GM12878 (cell line): ENCODE results near the gene GPC2. TPM values are rescaled to one million over a fixed set of nuclear protein-coding genes. Genes with fewer than 3 reads are reported as not detected.
"Not testable (repeated sequence)": the region's sequence is repeated elsewhere in the genome, so short reads cannot be mapped to it uniquely, and the experiment has no call there.

Experiments
- ATAC-seq: fragments of 200-7000 bp; cut with Tn5 transposase; 3 replicates; pipeline ENCODE4 v1.9.1; 2020; ENCODE audit warnings: mild to moderate bottlenecking, moderate library complexity
- BruUV-seq: library from RNA; stranded (reverse); fragments of 400-500 nt; replicated peaks from 2 replicates; lab custom pipeline; 2021; lab: Mats Ljungman, UMichigan
- CTCF ChIA-PET: fragments of 300-600 bp; sonication (Branson Sonifier 250); formaldehyde crosslinking; extraction: SDS; loops from one replicate; lab custom pipeline; 2021; ENCODE audit warnings: inconsistent platforms; lab: Yijun Ruan, JAX
- POLR2A ChIA-PET: fragments of 350-600 bp; formaldehyde crosslinking; extraction: SDS; loops from one replicate; lab custom pipeline; 2021; ENCODE audit warnings: inconsistent platforms; lab: Charles Lee
- RAD21 ChIA-PET: fragments of 300-600 bp; sonication (Branson Sonifier 250); formaldehyde crosslinking; loops from one replicate; lab custom pipeline; 2023; ENCODE audit warnings: antibody characterized with exemption; ENCODE audit not compliant: unreplicated experiment; lab: Charles Lee
- SMC1A ChIA-PET: fragments of 300-600 bp; sonication (Branson Sonifier 250); formaldehyde crosslinking; loops from one replicate; lab custom pipeline; 2023; ENCODE audit not compliant: unreplicated experiment, uncharacterized antibody; lab: Charles Lee
- DNase-seq: peaks from one replicate; pipeline ENCODE4 v3.0.0-alpha.2; 2011; ENCODE audit warnings: low read depth, low spot score
- FAIRE-seq: peaks from 3 replicates; lab custom pipeline; 2011; peaks lifted over from hg19 to GRCh38; lab: Jason Lieb, UNC
- H2AFZ ChIP-seq: 2 replicates; pipeline ENCODE4 v1.6.0; 2011; ENCODE audit warnings: low read depth, low read length, control low read depth; ENCODE audit not compliant: control insufficient read depth
- H3K27ac ChIP-seq: 2 replicates; pipeline ENCODE4 v1.5.1; 2011; ENCODE audit warnings: control low read depth; ENCODE audit not compliant: control insufficient read depth, insufficient read depth
- H3K27me3 ChIP-seq, 2 experiments: replicated peaks in 1 of 2; 2 replicates each; pipeline versions ENCODE4 v1.6.0 to v1.6.1; 2011; ENCODE audit warnings: low read length in 1 of 2; ENCODE audit not compliant: control insufficient read depth in 2 of 2, insufficient read depth in 2 of 2
- H3K36me3 ChIP-seq, 2 experiments: 2 replicates each; pipeline ENCODE4 v1.5.1; 2011; ENCODE audit warnings: low read length in 1 of 2; ENCODE audit not compliant: control insufficient read depth in 2 of 2, insufficient read depth in 2 of 2
- H3K4me1 ChIP-seq: 2 replicates; pipeline ENCODE4 v1.6.1; 2011; ENCODE audit warnings: mild to moderate bottlenecking, low read length, moderate library complexity, mixed read lengths; ENCODE audit not compliant: control insufficient read depth, insufficient read depth
- H3K4me2 ChIP-seq: 2 replicates; pipeline ENCODE4 v1.6.0; 2011; ENCODE audit warnings: control low read depth; ENCODE audit not compliant: control insufficient read depth, insufficient read depth
- H3K4me3 ChIP-seq: fragments of 200-600 bp; sonication (generic); 2 replicates; pipeline ENCODE4 v1.5.1; 2016
- H3K79me2 ChIP-seq: 2 replicates; pipeline ENCODE4 v1.6.0; 2011; ENCODE audit warnings: low read length; ENCODE audit not compliant: control insufficient read depth, insufficient read depth
- H3K9ac ChIP-seq: 2 replicates; pipeline ENCODE4 v1.8.0; 2011; ENCODE audit warnings: low read length, control low read depth, mixed read lengths; ENCODE audit not compliant: control insufficient read depth, insufficient read depth
- H3K9me3 ChIP-seq: replicated peaks from 3 replicates; pipeline ENCODE4 v1.5.1; 2011; ENCODE audit warnings: mild to moderate bottlenecking, low read length; ENCODE audit not compliant: control insufficient read depth, insufficient read depth
- H4K20me1 ChIP-seq: 2 replicates; pipeline ENCODE4 v1.6.0; 2011; ENCODE audit not compliant: control insufficient read depth, insufficient read depth
- DPF2 ChIP-seq: fragments of 450-650 bp; IDR thresholded peaks from 2 replicates; pipeline ENCODE4 v1.6.1; 2017; ENCODE audit warnings: mild to moderate bottlenecking
- ESRRA ChIP-seq: IDR thresholded peaks from 2 replicates; pipeline ENCODE4 v1.6.1; 2012; ENCODE audit warnings: mild to moderate bottlenecking, low read length, improper control_type of control experiment
- LARP7 ChIP-seq: fragments of 450-650 bp; IDR thresholded peaks from 2 replicates; pipeline ENCODE4 v1.6.1; 2017; ENCODE audit warnings: mild to moderate bottlenecking
- TAF1 ChIP-seq: IDR thresholded peaks from 2 replicates; pipeline ENCODE4 v1.6.1; 2011; ENCODE audit warnings: mild to moderate bottlenecking, low read depth, low read length, borderline replicate concordance
- WGBS: methylation state at CpG from one replicate; pipeline ENCODE4 v1.1.6; 2016; ENCODE audit warnings: low lambda C conversion rate; ENCODE audit not compliant: insufficient replicate concordance, insufficient coverage; ENCODE audit errors: missing lambda C conversion rate; 5-methylcytosine and 5-hydroxymethylcytosine counted together
- in situ Hi-C: fragments of 300-500 bp; cut with MboI; formaldehyde crosslinking; loops from 9 replicates; pipeline ENCODE4 v1.14.3; 2018; ENCODE audit warnings: mixed read lengths
- intact Hi-C: fragments of 100-400 bp; cut with micrococcal nuclease; formaldehyde crosslinking; loops from one replicate; pipeline ENCODE4 v1.14.2; 2022; ENCODE audit not compliant: unreplicated experiment
- polyA plus RNA-seq, 11 experiments: library from polyadenylated mRNA; depleted of rRNA in 4 of 11; unstranded in 6 of 11; stranded (reverse) in 5 of 11; fragments of >200 nt; fragmentation: Nextera tagmentation in 4 of 11; fragmentation: Illumina TruSeq in 1 of 11; extraction: Ambion mirVana in 4 of 11; extraction: Trizol in 1 of 11; gene quantifications; 1 replicate in 1 of 11; 2 replicates in 10 of 11; pipeline versions ENCODE4 v1.2.1 to v1.2.3, GENCODE V29; 2011 to 2016; ENCODE audit warnings: inconsistent platforms in 2 of 11, missing spikeins in 2 of 11, low read depth in 1 of 11
- total RNA-seq, 4 experiments: library from RNA; depleted of rRNA in 3 of 4; stranded (reverse); fragments of >200 nt in 3 of 4; fragmentation: Illumina TruSeq in 1 of 4; extraction: Trizol in 1 of 4; gene quantifications; 2 replicates each; pipeline versions ENCODE4 v1.2.1 to v1.2.3, GENCODE V29; 2013 to 2021

Gene GPC2
- total and polyA plus RNA-seq, 10 of the 15 experiments (the other 5 are each of a cell fraction or from before 2014, with no cell fraction given) = 0.19 to 6.3 (median 0.77) TPM

DNA sequence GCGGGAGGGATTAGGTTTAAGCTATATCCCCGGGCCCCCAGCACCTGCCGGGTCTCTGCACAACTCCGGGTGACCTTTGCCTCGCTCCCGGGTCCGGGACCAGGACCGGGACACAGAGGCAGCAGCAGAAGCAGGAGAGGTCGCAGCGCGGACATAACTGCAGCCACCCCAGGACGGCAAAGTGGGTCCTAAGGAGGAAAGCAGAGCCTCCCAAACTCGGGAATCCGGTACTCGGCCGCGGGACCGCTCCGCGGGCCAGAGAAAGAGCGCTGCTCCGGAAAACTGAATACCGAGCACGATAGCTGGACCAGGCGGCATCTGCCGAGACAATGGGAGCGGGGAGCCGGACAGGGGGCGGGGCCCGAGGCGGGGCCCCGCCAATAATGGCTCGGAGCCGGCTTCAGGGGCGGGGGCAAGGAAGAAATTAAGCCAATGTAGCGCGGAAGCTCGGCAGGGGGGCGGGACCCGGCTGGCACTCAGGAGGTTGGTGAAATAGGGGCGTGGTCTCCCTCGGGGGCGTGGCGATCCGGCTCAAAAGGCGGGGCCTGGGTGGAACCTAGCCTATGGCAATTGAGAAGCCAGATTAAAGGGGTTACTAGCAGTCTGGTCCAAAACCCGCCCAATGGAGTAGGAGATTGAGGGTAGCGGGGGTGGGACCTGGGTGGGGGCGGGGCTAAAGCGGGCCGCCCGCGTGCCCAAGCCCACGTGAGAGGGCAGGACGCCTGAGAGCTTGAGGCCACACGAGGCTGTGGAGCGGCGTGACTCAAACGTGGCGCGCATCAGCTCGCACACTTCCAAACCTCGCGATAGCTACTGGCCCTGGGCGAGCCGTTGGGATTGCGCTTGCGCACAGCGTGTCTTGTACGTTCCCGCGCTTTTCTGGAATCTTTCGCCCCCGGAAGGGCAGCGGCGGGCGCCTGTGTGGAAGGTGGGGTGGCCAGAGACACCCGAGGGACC is at the start of gene GPC2, which contains the start of gene STAG3 (continued):
- TF ChIP-seq LARP7 (no peak), DPF2 (no peak), TAF1 (0 out of 2 replicates have a peak, but pooled peaks have one; percentile 18), ESRRA (no peak)

DNA sequence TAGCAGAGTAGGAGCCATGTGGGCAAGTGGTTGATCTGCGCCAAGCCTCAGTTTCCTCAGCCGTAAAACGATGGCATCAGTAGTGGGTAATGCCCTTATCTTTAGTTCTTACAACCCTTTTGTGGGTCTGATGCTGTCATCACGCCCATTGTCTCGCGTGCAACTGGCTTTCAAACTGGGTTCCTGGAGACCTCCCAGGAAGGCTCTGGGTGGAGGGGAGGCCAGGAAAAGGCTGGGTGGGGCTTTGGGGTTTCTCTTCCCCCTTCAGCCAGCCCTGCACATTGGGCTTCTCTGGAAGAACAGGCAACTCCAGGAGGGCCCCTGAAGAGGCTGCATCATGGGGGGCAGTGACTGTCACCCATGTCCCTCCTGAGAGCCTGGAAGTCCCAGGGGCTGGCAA is 47.7 kb upstream of the GPC2 start:
- in situ Hi-C loops, H3K36me3 ChIP-seq, ATAC-seq, SMC1A ChIA-PET, FAIRE-seq, intact Hi-C loops, H3K4me2 ChIP-seq, H4K20me1 ChIP-seq, H3K27ac ChIP-seq, H3K9ac ChIP-seq, POLR2A ChIA-PET, H3K4me3 ChIP-seq, BruUV-seq, RAD21 ChIA-PET, H2AFZ ChIP-seq, H3K9me3 ChIP-seq, CTCF ChIA-PET, DNase-seq, H3K27me3 ChIP-seq: not testable (repeated sequence)
- H3K79me2 ChIP-seq = peaks cover 40% of the 10 kb centered on the region
- H3K4me1 ChIP-seq = peaks cover 20% of the 10 kb centered on the region
- WGBS = 97% methylated on average over 6 of the region's 6 CpGs
